8988T (cell line): ENCODE measurements around the gene CERS5.
"Not testable (repeated sequence)": the region's sequence is repeated elsewhere in the genome, so short reads cannot be mapped to it uniquely, and the experiment has no call there.

Experiments used
- DNase-seq: peaks from one replicate; pipeline ENCODE4 v3.0.0; 2011

The CERS5 gene

GRCh38 chr12:50185970-50186663, 18.9 kb upstream of the CERS5 start:
- no peak for DNase-seq

GRCh38 chr12:50185301-50185895, 18.2 kb upstream of the CERS5 start:
- DNase-seq = no peak

- no peak for DNase-seq
Measured at GRCh38 chr12:50184261-50184660, 17.1 kb upstream of the CERS5 start.

DNA sequence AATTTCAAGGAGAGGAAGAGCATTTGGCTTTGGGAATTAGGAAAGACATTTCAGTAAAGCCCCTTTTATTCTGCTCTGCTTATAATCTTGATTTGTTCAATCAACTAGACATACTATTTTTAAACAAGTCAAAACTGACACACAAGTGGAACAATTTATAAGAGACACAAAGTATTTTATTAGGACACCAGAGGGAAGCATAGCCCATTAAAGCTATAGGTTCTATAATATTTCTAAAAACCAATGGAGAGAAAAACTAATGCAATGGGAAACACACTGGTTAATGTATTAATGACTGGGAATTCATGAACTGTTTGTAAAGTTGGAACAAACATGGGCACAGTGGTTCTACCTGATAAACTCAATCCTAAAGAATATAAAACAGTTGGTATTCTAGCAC, 15.3 kb upstream of the CERS5 start:
- no peak for DNase-seq

- no peak for DNase-seq
Measured at GRCh38 chr12:50181691-50182090, 14.5 kb upstream of the CERS5 start.

GRCh38 chr12:50175716-50176026, 8.5 kb upstream of the CERS5 start:
- DNase-seq = no peak

GRCh38 chr12:50174971-50175715, 8.0 kb upstream of the CERS5 start:
- no peak for DNase-seq

DNA sequence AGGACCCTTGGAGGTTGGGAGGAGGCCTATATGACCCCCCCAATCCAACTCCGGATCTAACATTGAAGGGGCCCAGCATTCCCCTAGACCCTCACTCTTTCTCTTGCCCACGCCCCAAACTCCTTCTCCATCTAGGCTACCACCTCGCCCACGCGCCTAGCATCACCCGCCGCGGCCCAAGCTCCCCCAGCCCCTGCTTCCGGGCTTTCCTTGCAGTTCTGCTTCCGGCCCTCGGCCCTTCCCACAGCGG, 445 bp downstream of the CERS5 start:
- DNase-seq = no peak

GRCh38 chr12:50164963-50165362, 2.2 kb downstream of the CERS5 start:
- DNase-seq = no peak

GRCh38 chr12:50162230-50162629, 4.9 kb downstream of the CERS5 start:
- no peak for DNase-seq

GRCh38 chr12:50160643-50161042, 6.5 kb downstream of the CERS5 start:
- DNase-seq = no peak

- no peak for DNase-seq
Measured at GRCh38 chr12:50157259-50157658, 9.9 kb downstream of the CERS5 start.

DNA sequence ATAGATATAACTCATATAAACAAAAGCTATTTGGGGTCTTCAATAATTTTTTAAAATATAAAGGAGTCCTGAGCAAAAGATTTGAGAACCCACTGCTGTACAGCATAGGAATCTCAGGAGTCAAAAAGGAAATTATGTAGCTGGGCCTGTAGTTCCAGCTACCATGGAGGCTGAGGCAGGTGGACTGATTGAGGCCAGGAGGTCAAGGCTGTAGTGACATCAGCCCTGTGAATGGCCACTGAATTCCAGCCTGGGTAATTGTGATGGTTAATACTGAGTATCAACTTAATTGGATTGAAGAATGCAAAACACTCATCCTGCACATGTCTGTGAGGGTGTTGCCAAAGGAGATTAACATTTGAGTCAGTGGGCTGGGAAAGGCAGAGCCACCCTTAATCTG, 10.5 kb downstream of the CERS5 start:
- no peak for DNase-seq

DNA sequence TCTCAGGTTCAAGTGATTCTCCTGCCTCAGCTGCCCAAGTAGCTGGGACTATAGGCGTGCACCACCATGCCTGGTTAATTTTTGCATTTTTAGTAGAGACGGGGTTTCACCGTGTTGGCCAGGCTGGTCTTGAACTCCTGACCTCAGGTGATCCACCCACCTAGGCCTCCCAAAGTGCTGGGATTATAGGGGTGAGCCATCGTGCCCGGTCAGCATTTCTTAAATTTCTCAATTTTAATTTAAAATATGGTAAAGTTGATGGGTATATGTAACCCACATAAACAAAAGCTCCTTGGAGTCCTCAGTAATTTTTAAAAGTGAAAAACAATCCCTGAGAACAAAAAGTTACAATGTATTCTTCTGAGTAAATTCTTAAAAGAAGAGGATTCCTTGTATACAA, 12.2 kb downstream of the CERS5 start:
- not testable (repeated sequence) for DNase-seq

GRCh38 chr12:50151047-50151687, 16.0 kb downstream of the CERS5 start:
- DNase-seq = no peak

DNA sequence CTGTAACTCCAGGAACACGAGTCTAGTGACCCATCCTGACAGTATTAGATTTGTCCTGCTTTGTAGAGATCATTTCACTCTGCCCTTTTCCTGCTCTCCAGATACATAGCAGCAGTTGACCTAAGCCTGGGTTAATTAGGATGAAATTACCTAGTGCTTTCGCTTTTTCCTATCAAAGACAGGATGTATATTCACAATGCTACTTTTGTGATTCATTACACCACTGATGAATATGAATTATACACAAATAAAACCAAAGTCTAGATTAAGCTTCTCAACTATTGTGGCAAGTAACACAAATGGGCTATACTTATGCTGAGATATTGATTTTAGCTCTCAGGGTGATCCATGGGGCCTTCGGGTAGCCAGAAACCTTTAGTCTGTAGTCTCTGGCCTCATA, 17.9 kb downstream of the CERS5 start:
- DNase-seq = no peak

- not testable (repeated sequence) for DNase-seq
Measured at GRCh38 chr12:50148011-50148410, 19.2 kb downstream of the CERS5 start.

DNA sequence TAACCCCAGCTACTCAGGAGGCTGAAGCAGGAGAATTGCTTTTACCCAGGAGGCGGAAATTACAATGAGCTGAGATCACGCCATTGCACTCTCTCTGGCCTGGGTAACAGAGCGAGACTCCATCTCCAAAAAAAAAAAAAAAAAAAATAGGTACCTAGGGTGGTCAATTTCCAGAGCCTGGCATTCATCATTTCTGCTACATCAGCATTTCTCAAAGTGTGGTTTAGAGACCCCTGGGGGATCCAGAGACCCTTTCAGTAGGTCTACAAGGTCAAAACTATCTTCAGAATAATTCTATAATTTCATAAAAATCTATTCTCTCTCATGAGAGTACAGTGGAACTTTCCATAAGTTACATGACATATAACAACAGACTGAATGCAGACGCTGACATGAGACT, 19.9 kb downstream of the CERS5 start:
- no peak for DNase-seq

DNA sequence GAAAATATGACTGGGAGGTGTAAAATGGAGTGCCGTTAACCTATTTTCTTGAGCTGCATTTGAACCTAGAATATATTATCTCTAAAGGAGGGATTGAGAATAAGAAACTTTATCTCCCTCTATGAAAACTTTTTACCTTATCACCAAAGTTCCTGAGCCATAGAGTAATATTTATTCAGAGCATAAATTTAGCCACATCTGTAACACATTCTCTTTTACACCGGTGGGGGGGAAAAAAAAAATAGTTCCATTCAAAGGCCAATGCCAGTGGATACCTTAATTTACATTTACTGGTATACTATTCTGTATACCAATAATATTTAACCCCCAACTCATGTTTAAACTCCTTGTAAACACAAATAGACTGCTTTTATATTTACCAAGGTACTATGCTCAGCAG, 21.7 kb downstream of the CERS5 start:
- DNase-seq = no peak

DNA sequence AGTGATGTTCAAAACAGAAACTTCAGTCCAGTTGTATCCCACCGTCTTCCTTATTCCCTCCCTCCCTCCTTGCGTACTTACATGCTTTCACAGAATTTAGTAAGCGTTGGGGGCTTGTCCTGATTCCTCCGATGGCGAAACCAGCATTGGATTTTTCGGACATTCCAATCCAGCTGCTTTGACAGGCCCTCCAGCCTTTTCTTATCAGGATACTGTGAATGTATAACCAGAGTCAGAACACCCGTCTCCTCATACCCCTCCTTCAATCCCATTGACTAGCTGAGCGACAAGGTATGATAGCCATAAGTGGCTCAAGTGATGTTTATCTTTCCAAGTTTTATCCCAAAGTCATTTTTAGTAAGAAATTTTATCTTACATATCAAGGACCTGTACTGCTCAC, 24.2 kb downstream of the CERS5 start:
- DNase-seq = no peak

DNA sequence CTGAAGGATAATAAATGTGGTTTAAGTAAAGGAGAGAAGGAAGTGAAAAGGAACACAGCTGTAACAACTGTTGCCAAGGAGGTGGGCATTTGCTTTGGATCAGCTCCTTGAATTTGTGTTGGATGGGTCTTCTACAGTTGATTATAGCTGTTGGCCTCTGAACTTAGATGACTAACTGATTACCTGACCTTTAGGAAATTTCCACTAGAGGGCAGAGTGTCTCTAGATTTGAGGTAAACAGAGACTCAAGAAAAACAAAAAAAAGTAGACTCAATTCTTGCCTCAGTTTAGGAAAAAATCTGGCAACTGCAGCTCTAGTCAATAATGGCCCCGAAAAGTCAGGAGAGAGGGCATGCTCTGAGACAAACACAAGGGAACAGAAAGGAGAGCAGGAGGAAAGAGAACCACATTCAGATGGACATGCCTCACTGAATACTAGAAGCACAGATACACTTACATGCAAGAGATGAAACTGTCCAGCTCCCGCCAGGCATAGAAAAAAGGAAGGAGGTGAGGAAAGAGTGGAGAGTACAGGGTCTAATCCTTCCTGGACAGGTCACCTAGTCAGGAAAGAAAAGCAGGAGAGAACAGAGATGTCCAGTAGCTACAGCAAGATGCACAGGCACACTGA, 34.5 kb downstream of the CERS5 start:
- DNase-seq = no peak

DNA sequence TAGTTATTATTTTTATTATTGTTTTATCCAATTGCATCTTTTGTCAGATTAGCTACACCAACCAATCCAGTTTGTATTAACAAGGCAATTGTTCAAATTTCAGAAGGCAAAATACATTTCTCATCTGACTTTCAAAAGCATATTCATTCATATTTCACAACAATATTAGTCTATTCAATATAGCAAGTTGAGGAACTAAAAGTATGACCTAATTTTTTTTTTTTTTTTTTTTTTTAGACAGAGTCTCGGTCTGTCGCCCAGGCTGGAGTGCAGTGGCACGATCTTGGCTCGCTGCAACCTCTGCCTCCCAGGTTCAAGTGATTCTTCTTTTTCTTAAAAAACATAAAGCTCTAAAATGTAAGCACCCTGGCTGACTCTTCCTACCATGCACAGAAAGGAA, 37.9 kb downstream of the CERS5 start:
- DNase-seq = no peak

DNA sequence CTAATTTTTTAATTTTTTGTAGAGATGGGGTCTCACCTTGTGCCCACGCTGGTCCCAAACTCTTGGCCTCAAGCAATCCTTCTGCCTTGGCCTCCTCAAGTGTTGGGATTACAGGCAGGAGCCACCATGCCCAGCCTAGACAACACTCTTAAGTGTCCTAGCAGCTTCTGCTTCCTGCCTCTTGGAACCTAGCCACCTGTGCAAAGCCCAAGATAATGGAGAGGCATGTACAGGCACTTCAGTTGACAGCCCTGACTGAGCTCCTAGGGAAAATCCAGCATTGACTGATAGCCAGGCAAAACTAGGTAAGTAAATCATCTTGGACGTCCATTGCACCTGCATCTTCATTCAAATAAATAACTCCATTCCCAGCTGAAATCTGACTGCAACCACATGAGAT, 39.6 kb downstream of the CERS5 start:
- DNase-seq = no peak

GRCh38 chr12:50123203-50123602, 44.0 kb downstream of the CERS5 start:
- DNase-seq = no peak
